TTC549 (cell line): Measurements from ENCODE around the gene TIMM17A.
A peak's percentile ranks its signal among the peaks of the same experiment; 100 is the strongest.
"Not testable (repeated sequence)": the region's sequence is repeated elsewhere in the genome, so short reads cannot be mapped to it uniquely, and the experiment has no call there.

Source experiments
- FAIRE-seq: peaks from 2 replicates; lab custom pipeline; 2012; peaks lifted over from hg19 to GRCh38; lab: Jason Lieb, UNC

The TIMM17A gene

DNA sequence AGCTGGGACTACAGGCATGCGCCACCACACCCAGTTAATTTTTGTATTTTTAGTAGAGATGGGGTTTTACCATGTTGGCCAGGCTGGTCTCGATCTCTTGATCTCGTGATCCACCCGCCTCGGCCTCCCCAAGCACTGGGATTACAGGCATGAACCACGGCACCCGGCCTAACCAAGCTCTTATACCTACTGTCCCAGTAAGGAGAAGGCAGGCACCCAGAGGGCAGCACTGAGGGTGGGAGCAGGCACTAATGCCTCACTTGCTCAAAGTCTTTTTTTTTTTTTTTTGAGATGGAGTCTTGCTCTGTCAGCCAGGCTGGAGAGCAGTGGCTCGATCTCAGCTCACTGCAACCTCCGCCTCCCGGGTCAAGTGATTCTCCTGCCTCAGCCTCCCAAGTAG, 15.0 kb upstream of the TIMM17A start:
- FAIRE-seq: not testable (repeated sequence)

DNA sequence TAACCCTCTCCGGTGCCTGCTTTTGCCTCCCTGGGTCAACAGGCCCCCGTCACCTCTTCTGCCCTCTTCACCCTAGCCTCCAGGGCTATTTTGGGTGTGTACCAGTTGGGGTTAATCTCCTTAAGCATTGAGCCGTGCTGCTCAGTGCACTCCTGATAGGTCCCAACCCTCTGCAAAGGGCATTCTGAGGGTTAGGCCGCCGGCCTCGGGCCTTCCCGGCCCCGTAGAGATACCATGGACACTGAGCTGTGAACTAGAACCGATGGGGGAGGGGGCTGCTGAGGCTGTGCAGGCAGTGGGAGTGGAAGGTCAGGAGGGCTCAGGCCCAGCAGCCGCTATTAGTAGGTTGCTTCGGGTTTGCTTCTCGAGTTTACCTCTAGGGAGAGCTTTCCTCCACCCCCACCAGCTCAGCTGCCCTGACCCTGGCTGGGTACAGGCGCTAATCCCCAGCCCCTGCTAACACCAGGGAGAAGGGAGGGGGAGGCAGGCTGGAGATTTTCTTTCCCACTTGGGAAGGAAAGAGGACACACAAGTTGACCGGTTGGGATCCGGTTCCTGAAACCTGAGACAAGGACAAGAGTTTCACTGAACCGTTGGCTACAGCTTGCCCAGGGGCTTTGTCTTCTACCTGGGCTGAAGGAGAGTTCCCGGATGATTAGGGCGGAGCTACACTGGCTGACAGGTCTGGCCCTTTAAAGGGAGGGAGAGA, 13.7 kb upstream of the TIMM17A start:
- no peak for FAIRE-seq

- no peak for FAIRE-seq
Measured at GRCh38 chr1:201942129-201942495, 13.2 kb upstream of the TIMM17A start.

DNA sequence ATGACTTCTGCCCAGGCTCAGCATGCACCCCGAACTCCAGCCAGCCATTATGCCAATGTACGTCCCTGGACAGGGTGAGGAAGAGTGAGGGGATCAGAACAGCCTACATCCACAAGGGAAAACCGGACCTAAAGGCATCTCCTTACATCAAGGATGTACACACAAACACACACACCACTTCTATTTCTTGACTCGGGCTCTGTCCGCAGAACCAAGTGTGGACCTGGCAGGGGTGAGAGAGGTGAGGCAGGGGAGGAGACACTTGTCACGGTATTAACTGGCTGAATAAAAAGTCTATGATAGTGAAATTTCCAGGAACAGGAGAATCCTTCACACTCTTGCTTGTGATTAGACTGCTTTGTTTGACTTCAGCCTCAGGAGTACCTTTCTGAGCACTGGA, 11.3 kb upstream of the TIMM17A start:
- no peak for FAIRE-seq

DNA sequence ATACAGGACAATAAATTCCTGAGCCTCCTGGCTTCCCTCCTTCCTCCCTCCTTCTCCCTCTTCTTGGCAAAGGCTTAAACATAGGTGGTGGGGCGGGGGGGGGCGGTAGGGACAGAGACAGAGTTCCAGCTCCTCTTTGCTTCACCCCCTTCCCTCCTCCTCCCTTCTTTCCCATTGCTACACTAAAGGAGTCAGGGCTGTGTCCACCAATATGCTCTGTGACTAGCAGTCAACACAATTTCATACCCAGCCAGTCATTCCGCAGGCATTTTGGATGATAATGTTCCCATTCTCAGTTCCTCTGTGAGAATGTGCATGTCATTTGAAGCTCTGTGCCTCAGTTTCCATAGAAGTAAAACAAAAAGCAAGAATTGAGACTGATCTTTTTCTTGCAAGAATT, 10.7 kb upstream of the TIMM17A start:
- no peak for FAIRE-seq

- no peak for FAIRE-seq
Measured at GRCh38 chr1:201945157-201945556, 10.1 kb upstream of the TIMM17A start.

- FAIRE-seq: no peak
Measured at GRCh38 chr1:201945863-201946223, 9.5 kb upstream of the TIMM17A start.

- peak; percentile 92 for FAIRE-seq
Measured at GRCh38 chr1:201946224-201946908, 8.9 kb upstream of the TIMM17A start, which contains the start of gene LMOD1. Gene LMOD1, minus strand, starts transcription at chr1:201946548. Its CDS starts 208 bp downstream, at chr1:201946340.

GRCh38 chr1:201947697-201948008, 7.7 kb upstream of the TIMM17A start:
- FAIRE-seq: no peak

DNA sequence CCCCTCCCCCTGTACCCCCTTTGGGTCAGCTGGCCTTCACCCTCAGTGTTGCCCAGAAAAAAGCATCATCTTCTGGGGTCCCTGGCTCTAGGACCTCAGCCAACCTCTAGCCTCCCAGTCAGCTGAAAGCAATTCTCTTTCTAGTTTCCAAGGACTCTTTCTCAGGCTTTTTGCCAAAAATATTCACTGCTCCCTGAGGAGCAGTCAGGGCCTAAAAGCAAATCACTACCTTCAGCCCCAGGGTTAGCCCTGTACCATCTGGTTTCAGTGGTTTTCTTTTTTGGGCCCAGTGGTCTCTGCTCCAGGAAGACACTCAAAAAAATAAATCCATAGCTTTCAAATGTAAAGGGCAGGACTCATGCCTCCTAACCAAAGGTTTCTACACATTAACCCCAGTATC, 5.8 kb upstream of the TIMM17A start:
- no peak for FAIRE-seq

DNA sequence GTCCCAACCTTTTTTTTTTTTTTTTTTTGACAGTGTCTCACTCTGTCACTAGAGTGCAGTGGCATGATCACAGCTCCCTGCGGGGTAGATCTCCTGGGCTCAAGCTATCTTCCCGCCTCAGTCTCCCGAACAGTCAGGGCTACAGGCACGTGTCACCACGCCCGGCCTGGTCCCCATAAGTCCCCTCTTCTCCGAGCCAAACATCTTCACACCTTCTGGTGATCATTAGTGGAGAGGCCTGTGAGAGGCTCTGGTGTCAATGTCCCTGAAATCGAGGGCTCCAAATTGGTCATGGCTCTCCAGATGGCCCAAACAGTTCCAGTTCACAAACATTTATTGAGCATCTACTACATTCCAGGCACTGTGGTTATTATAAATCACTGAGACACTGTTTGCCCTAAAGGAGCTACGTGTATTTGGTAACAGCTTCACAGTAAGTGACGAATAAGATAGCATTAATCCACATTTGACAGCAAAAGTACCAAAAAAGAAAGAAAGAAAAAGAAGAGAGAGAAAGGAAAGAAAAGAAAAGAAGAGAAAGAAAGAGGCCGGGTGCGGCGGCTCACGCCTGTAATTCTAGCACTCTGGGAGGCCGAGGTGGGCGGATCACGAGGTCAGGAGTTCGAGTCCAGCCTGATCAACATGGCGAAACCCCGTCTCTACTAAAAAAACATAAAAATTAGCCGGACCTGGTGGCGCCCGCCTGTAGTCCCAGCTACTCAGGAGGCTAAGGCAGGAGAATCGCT, 867 bp upstream of the TIMM17A start:
- no peak for FAIRE-seq

DNA sequence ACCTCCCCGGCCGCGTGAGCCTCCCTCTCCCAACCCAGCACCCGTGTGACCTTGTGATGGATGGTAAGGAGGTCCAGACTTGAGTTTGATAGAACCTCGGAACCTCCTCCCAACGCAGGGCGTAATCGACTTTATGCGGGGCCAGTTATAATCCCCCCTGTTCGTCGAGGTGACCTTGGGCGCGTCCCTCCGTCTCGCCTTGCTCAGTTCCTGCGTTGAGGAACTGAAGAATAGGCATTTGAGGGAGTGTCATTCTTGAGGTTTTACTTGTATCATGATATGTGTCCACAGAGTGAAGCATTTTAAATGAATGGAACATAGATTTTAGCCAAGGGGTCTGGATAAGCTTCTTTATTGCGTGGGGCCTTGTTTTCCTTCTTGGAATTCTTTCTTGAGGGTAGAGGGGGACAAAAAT, 433 bp downstream of the TIMM17A start:
- no peak for FAIRE-seq

DNA sequence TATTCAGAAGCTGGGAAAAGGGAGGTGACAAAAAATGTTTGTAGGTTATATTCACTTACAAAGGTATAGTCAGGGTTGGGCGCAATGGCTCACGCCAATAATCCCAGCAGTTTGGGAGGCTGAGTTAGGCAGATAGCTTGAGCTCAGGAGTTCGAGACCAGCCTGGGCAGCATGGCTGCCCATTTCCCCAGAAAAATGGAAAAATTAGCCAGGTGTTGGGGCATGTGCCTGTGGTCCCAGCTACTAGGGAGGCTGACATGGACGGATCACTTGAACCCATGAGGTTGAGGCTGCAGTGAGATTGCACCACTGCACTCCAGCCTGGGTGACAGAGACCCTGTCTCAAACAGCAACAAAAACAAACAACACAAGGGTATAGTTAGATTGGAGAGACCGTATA, 3.0 kb downstream of the TIMM17A start:
- FAIRE-seq: no peak

DNA sequence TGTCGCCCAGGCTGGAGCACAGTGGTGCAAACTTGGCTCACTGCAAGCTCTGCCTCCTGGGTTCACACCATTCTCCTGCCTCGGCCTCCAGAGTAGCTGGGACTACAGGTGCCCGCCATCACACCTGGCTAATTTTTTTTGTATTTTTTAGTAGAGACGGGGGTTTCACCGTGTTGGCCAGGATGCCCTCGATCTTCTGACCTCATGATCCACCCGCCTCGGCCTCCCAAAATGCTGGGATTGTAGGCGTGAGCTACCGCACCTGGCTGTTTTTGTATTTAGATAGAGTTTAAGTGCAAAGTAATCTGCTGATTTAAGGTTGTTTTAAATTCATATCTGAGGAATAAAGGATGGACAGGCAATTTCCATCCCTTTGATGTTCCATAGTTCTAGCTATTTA, 7.1 kb downstream of the TIMM17A start:
- FAIRE-seq: not testable (repeated sequence)

DNA sequence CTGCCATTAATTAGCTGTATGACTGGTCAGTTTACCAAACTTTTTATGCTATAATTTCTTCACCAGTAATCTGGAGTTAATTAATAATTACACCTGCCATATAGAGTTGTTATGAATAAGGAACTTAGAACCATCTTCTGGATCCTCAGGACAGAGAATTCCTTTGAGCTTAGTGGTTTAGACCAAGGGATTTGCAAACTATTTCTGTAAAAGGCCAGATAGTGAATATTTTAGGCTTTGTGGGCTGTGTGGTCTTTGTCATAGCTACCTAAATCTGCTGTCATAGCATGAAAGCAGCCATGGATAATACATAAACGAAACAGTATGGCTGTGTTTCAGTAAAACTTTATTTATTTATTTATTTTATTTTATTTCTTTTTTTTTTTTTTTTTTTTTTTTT, 9.0 kb downstream of the TIMM17A start:
- no peak for FAIRE-seq

GRCh38 chr1:201966171-201966570, 10.9 kb downstream of the TIMM17A start:
- no peak for FAIRE-seq

GRCh38 chr1:201968202-201968925, 13.1 kb downstream of the TIMM17A start:
- FAIRE-seq: no peak

- FAIRE-seq: no peak
Measured at GRCh38 chr1:201970334-201971159, 15.2 kb downstream of the TIMM17A start.

DNA sequence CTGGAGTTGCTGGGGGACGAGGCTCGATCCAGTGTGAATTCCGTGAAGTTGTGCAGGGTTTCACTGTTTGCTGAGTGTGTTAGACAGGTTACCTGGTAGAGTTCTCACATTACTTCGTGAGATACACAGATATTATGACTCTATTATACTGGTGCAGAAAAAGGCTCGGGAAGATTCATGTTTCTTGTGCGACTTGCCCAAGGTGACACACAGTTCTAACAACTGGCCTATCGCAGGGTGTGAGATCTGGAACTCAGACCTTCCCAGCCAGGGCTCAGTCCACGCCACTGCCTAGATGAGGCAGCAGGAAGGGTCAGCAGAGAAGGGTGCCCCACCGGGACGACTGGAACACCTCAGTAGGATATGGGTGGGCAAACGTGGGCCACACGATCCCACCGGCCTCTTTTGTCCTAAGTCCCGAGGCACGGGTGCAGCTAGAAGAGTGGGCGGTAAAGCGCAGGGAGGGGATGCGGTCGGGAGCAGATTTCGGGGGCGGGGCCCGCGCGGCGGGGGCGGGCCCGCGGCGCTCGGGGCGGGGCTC, 26.8 kb downstream of the TIMM17A start:
- no peak for FAIRE-seq

DNA sequence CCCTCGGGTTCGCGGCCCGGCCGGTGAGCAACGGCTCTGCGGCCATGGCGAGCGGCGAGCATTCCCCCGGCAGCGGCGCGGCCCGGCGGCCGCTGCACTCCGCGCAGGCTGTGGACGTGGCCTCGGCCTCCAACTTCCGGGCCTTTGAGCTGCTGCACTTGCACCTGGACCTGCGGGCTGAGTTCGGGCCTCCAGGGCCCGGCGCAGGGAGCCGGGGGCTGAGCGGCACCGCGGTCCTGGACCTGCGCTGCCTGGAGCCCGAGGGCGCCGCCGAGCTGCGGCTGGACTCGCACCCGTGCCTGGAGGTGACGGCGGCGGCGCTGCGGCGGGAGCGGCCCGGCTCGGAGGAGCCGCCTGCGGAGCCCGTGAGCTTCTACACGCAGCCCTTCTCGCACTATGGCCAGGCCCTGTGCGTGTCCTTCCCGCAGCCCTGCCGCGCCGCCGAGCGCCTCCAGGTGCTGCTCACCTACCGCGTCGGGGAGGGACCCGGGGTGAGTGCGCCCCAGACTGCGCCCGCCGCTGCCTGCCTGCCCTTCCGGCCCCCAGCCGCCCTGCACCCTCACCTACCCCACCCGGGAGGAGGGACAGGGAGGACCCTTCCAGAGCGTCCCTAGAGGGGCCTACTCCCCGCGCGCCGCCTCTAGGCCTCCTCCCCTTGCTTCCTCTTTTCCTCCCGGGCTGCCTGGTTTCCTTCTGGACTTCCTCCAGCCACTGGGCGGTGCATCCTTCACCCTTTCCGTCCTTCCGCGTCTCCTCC, 27.5 kb downstream of the TIMM17A start, which contains the start of gene RNPEP:
TSS of gene RNPEP (plus strand) at position 26 of the 757 bp plus-strand sequence. CDS start at position 45, 19 bp downstream.
- FAIRE-seq: no peak

- FAIRE-seq: no peak
Measured at GRCh38 chr1:201983380-201983805, 28.1 kb downstream of the TIMM17A start.
